Natural killer cell (primary cell): ENCODE data around the gene GALNTL6. TPM values are rescaled to one million over a fixed set of nuclear protein-coding genes. Genes with fewer than 3 reads are reported as not detected.

Experiments
- ATAC-seq, 3 donors: fragments of 150-1000 bp in 2 of 3; fragments of 200-7000 bp in 1 of 3; cut with Tn5 transposase; 1 replicate in 1 of 3; 2 replicates in 2 of 3; pipeline ENCODE4 v1.10.0; 2021; ENCODE audit warnings: mild to moderate bottlenecking in 2 of 3, moderate library complexity in 2 of 3
- DNase-seq, 2 donors: peaks; one replicate each; pipeline versions ENCODE4 v3.0.0 to v3.0.0-alpha.2; 2013 to 2021; ENCODE audit warnings: mixed read lengths in 1 of 2
- H3K27ac ChIP-seq: one replicate; pipeline ENCODE4 v1.5.1; 2013; ENCODE audit warnings: mild to moderate bottlenecking, low read length
- H3K27me3 ChIP-seq: one replicate; pipeline ENCODE4 v1.6.1; 2013; ENCODE audit warnings: low read length; ENCODE audit not compliant: control insufficient read depth, insufficient read depth
- H3K36me3 ChIP-seq: one replicate; pipeline ENCODE4 v1.6.1; 2013; ENCODE audit warnings: low read length; ENCODE audit not compliant: control insufficient read depth, insufficient read depth
- H3K4me1 ChIP-seq: one replicate; pipeline ENCODE4 v1.6.1; 2013; ENCODE audit warnings: low read length; ENCODE audit not compliant: control insufficient read depth, insufficient read depth
- H3K4me3 ChIP-seq: one replicate; pipeline ENCODE4 v1.5.1; 2013; ENCODE audit warnings: low read length
- H3K9me3 ChIP-seq: one replicate; pipeline ENCODE4 v1.6.1; 2013; ENCODE audit warnings: low read length; ENCODE audit not compliant: control insufficient read depth, insufficient read depth
- H3K27ac Mint-ChIP-seq, 2 donors: one replicate each; pipeline ENCODE4 v1.8.0; 2022; ENCODE audit warnings: mild to moderate bottlenecking in 2 of 2, mixed read lengths in 2 of 2, moderate library complexity in 1 of 2
- H3K27me3 Mint-ChIP-seq, 2 donors: one replicate each; pipeline ENCODE4 v1.8.0; 2022; ENCODE audit warnings: low read depth in 2 of 2, mixed read lengths in 2 of 2
- H3K36me3 Mint-ChIP-seq: one replicate; pipeline ENCODE4 v1.8.0; 2022; ENCODE audit warnings: mixed read lengths
- H3K4me1 Mint-ChIP-seq, 2 donors: one replicate each; pipeline ENCODE4 v1.8.0; 2022; ENCODE audit warnings: mixed read lengths in 2 of 2
- H3K4me3 Mint-ChIP-seq: one replicate; pipeline ENCODE4 v1.8.0; 2022; ENCODE audit warnings: mild to moderate bottlenecking, moderate library complexity, mixed read lengths
- H3K9me3 Mint-ChIP-seq, 2 donors: one replicate each; pipeline ENCODE4 v1.8.0; 2022; ENCODE audit warnings: mixed read lengths in 2 of 2
- CTCF ChIP-seq: fragments of 200-600 bp; IDR thresholded peaks from one replicate; pipeline ENCODE4 v1.8.0; 2022; ENCODE audit warnings: antibody characterized with exemption
- WGBS: methylation state at CpG from one replicate; pipeline ENCODE4 v1.1.7; 2013; ENCODE audit warnings: missing lambda C conversion rate; ENCODE audit not compliant: insufficient coverage; 5-methylcytosine and 5-hydroxymethylcytosine counted together
- intact Hi-C: fragments of 100-400 bp; cut with micrococcal nuclease; formaldehyde crosslinking; loops from one replicate; pipeline ENCODE4 v1.14.2; 2022
- total RNA-seq, 4 donors: library from RNA; stranded (reverse); fragments of 120-200 nt in 1 of 4; gene quantifications; one replicate each; pipeline versions ENCODE4 v1.2.3 to v1.2.4, GENCODE V29; 2013 to 2022

Gene GALNTL6
- total RNA-seq, 3 donors from 2014 or later (not counting 1 experiment from before 2014, with no cell fraction given) = not detected

DNA sequence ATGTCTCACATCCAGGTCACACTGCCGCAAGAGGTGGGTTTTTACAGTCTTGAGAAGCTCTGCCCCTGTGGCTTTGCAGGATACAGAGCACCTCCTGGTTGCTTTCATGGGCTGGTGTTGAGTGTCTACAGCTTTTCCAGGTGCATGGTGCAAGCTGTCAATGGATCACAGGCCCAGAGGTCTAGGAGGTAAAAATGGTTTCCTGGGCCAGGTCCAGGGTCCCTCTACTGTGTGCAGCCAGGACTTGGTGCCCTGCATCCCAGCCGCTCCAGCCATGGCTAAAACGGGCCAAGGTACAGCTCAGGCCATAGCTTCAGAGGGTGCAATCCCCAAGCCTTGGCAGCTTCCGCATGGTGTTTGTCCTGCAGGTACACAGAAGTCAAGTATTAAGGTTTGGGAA lies 921.4 kb downstream of the GALNTL6 start:
- no peak for TF ChIP-seq CTCF
- ATAC-seq (no peak), DNase-seq (no peak)
- intact Hi-C loops = no loop called here
- H3K27me3 ChIP-seq = no peaks in the 10 kb centered on the region
- Mint-ChIP-seq H3K4me1 (no peaks in the 10 kb centered on the region), H3K27ac (no peak overlapping the region), H3K27me3 (no peaks in the 10 kb centered on the region), H3K36me3 (peaks cover 30% of the 10 kb centered on the region), H3K4me3 (no peak overlapping the region), H3K9me3 (peaks cover 16 to 38% of the 10 kb centered on the region in 2 donors)
- H3K36me3 ChIP-seq = no peaks in the 10 kb centered on the region
- no peak overlapping the region for H3K4me3 ChIP-seq
- H3K27ac ChIP-seq = no peak overlapping the region
- WGBS = 84% methylated on average over 4 of the region's 4 CpGs
- peaks cover 26% of the 10 kb centered on the region for H3K9me3 ChIP-seq
- H3K4me1 ChIP-seq = no peaks in the 10 kb centered on the region

DNA sequence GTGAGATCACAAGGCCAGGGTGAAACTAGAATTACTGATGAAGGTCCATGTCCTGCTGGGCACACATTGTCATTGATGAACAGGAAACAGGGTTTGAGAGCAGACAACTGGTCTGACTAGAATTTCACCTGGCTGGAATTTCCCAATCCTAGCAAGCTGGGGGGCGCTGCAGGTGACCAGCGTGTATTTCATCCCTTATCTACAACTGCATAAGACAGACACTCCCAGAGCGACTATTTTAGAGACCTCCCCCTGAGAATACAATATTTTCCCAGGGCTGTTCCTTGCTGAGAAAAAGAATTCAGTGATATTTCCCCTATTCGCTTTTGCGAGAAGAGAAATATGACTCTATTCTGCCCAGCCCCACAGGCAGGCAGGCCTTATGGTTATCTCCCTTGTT lies 922.8 kb downstream of the GALNTL6 start:
- Mint-ChIP-seq H3K4me1 (no peaks in the 10 kb centered on the region), H3K27ac (no peak overlapping the region), H3K36me3 (peaks cover 30% of the 10 kb centered on the region), H3K27me3 (no peaks in the 10 kb centered on the region), H3K9me3 (peaks cover 18 to 38% of the 10 kb centered on the region in 2 donors), H3K4me3 (no peak overlapping the region)
- H3K9me3 ChIP-seq = peaks cover 26% of the 10 kb centered on the region
- H3K27ac ChIP-seq = no peak overlapping the region
- WGBS = 69% methylated on average over 5 of the region's 5 CpGs
- DNase-seq (no peak), ATAC-seq (no peak)
- no peak overlapping the region for H3K4me3 ChIP-seq
- no peaks in the 10 kb centered on the region for H3K27me3 ChIP-seq
- H3K36me3 ChIP-seq = no peaks in the 10 kb centered on the region
- no peaks in the 10 kb centered on the region for H3K4me1 ChIP-seq
- TF ChIP-seq CTCF = no peak
- intact Hi-C loops = no loop called here

GRCh38 chr4:172740434-172740833 lies 927.2 kb downstream of the GALNTL6 start:
- no peak overlapping the region for H3K27ac Mint-ChIP-seq
- no peak overlapping the region for H3K4me3 Mint-ChIP-seq
- no peaks in the 10 kb centered on the region for H3K4me1 Mint-ChIP-seq
- intact Hi-C loops = no loop called here
- no peaks in the 10 kb centered on the region for H3K36me3 ChIP-seq
- TF ChIP-seq CTCF = no peak
- peaks cover 10% of the 10 kb centered on the region for H3K36me3 Mint-ChIP-seq
- DNase-seq (no peak), ATAC-seq (no peak)
- WGBS = 54% methylated on average over 1 of the region's 1 CpG
- H3K27me3 Mint-ChIP-seq = no peaks in the 10 kb centered on the region
- no peaks in the 10 kb centered on the region for H3K27me3 ChIP-seq
- H3K4me1 ChIP-seq = no peaks in the 10 kb centered on the region
- H3K4me3 ChIP-seq = no peak overlapping the region
- H3K9me3 ChIP-seq = peaks cover 14% of the 10 kb centered on the region
- H3K27ac ChIP-seq = no peak overlapping the region
- H3K9me3 Mint-ChIP-seq = peaks cover 8 to 18% of the 10 kb centered on the region in 2 donors

GRCh38 chr4:172750910-172751309 lies 937.7 kb downstream of the GALNTL6 start:
- Histone ChIP-seq H3K9me3 (no peaks in the 10 kb centered on the region), H3K4me3 (no peak overlapping the region), H3K27me3 (no peaks in the 10 kb centered on the region), H3K27ac (no peak overlapping the region), H3K4me1 (no peaks in the 10 kb centered on the region), H3K36me3 (no peaks in the 10 kb centered on the region)
- H3K27me3 Mint-ChIP-seq = no peaks in the 10 kb centered on the region
- no CpG with 5 or more reads among the region's 1 CpG for WGBS
- H3K4me1 Mint-ChIP-seq = no peaks in the 10 kb centered on the region
- TF ChIP-seq CTCF = no peak
- intact Hi-C loops = no loop called here
- DNase-seq = no peak
- H3K27ac Mint-ChIP-seq = no peak overlapping the region
- peaks cover 6 to 10% of the 10 kb centered on the region in 2 donors for H3K9me3 Mint-ChIP-seq
- no peak for ATAC-seq
- H3K36me3 Mint-ChIP-seq = no peaks in the 10 kb centered on the region
- H3K4me3 Mint-ChIP-seq = no peak overlapping the region
